ENCODE measurements around the gene DTX3L.

DNA sequence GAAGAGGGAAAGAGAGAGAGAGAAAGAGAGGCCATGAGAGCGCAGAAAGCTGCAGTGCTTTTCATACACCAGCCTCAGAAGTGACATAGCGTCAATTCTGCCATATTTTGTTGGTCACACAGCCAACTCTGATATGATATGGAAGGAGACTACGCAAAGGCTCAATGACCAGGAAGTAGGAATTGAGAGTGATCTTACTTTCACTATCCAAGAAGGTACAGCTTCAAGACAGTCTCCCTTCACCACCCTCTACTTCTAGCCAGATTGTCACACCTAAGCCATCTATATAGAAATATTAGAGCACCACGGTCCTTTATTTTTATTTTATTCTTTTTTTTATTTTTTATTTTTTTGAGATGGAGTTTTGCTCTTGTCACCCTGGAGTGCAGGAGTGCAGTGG lies 34.4 kb downstream of the DTX3L start:
- TF ChIP-seq POLR2A (IDR thresholded peaks at IDR 0.05) (no peak), CTCF (IDR thresholded peaks at IDR 0.05) (no peak)
